IMR-90 (cell line): Measurements from ENCODE around the gene H2BK1.

ENCODE experiments used
- BHLHE40 ChIP-seq: fragments of 150-350 bp; IDR thresholded peaks from 2 replicates; pipeline ENCODE4 v1.6.1; 2016; ENCODE audit warnings: mild to moderate bottlenecking, low read depth, low read length
- FOS ChIP-seq: fragments of 150-350 bp; IDR thresholded peaks from 2 replicates; pipeline ENCODE4 v1.6.1; 2016; ENCODE audit warnings: low read depth, low read length
- RFX5 ChIP-seq: IDR thresholded peaks from 2 replicates; pipeline ENCODE4 v1.8.0; 2012; ENCODE audit warnings: low read depth, mild to moderate bottlenecking, low read length, moderate library complexity
- SMC3 ChIP-seq: fragments of 150-350 bp; IDR thresholded peaks from 2 replicates; pipeline ENCODE4 v1.6.1; 2016; ENCODE audit warnings: low read depth, mild to moderate bottlenecking, antibody characterized with exemption, low read length, moderate library complexity
- TF ChIP-seq, protein P1 (sequence below): conservative IDR thresholded peaks from 2 replicates; pipeline ENCODE4 v1.5.1; 2012; ENCODE audit warnings: mild to moderate bottlenecking, low read depth, low read length, improper control_type of control experiment

DNA sequence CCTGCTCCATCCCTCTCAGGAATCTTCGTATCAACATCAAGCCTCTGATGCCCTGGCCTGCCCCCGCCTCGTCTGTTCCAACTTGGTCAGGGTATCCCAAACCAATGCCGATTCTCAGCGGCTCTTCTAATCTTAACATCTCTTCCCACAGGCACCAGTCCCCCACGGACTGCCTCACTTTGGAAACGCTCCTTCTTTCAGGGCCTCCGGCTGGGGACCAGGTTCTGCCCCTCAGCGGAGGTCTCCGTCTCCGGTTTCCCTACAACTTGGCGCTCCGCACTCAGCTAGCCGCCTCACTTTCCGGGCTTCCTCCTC is 16.2 kb upstream of the H2BK1 start:
- TF ChIP-seq BHLHE40 (no peak), RFX5 (no peak), SMC3 (no peak), FOS (no peak)
- TF ChIP-seq, protein P1, sequence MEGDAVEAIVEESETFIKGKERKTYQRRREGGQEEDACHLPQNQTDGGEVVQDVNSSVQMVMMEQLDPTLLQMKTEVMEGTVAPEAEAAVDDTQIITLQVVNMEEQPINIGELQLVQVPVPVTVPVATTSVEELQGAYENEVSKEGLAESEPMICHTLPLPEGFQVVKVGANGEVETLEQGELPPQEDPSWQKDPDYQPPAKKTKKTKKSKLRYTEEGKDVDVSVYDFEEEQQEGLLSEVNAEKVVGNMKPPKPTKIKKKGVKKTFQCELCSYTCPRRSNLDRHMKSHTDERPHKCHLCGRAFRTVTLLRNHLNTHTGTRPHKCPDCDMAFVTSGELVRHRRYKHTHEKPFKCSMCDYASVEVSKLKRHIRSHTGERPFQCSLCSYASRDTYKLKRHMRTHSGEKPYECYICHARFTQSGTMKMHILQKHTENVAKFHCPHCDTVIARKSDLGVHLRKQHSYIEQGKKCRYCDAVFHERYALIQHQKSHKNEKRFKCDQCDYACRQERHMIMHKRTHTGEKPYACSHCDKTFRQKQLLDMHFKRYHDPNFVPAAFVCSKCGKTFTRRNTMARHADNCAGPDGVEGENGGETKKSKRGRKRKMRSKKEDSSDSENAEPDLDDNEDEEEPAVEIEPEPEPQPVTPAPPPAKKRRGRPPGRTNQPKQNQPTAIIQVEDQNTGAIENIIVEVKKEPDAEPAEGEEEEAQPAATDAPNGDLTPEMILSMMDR = no peak
